Raji (cell line): ENCODE measurements around the gene ARL10.

ENCODE experiments used
- POLR2A ChIP-seq: IDR thresholded peaks from 2 replicates; pipeline ENCODE4 v1.6.1; 2011; ENCODE audit warnings: low read depth, low read length, control low read depth; ENCODE audit not compliant: insufficient read depth

ARL10 gene

DNA sequence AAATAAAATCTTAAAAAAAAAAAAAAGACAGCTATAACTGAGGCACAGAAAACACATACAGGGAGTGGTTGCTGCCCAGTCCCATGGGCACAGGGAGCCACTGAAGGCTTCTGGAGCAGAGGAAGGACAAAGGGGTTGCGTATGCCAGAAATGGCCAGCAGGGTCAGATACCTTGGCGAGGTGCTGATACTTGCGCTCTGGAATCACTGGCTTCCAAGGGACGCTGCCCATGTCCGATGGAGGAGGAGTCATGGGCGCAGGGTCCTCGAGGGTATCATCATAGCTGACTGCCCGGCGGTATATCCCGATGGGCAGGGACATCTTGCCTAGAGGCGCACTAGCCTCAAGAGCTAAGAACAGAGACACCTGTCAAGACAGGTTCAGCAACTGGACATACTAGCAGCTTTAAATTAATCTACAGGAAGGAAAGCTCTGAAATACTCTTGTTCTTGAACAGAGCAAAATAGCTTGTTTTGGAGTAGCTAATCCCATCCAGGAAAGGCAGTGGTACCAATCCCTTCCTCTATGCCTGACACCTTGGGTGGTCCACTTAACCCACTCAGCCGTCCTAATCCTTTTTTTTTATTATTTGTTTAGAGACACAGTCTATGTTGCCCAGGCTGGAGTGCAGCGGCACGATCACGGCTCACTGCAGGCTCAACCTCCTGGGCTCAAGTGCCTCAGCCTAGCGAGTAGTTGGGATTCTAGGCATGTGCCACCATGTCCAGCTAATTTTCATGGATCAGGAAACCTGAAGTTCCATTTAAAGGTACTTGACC lies 9.7 kb upstream of the ARL10 start:
- no peak for TF ChIP-seq POLR2A

DNA sequence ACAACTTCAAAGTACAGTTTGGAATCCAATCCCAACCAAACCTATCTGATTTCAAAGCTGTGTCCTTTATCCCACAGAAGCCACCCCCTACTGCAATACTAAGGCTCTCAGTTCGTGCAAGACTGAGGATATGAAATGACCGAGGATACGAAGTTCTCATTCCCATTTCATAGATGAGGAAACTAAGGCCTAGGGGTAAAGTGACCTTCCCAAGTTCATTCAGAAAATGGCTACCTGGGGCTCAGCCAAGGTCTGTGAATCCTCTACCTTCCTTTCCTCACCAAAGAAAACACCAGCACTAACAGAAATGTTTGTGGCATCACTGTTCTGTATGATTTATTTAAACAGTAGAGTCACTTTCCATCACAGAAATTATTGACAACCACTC lies 9.1 kb upstream of the ARL10 start:
- no peak for TF ChIP-seq POLR2A

GRCh38 chr5:176359658-176360057 lies 5.6 kb upstream of the ARL10 start:
- TF ChIP-seq POLR2A: no peak

GRCh38 chr5:176360894-176361436 lies 4.3 kb upstream of the ARL10 start:
- TF ChIP-seq POLR2A: no peak

DNA sequence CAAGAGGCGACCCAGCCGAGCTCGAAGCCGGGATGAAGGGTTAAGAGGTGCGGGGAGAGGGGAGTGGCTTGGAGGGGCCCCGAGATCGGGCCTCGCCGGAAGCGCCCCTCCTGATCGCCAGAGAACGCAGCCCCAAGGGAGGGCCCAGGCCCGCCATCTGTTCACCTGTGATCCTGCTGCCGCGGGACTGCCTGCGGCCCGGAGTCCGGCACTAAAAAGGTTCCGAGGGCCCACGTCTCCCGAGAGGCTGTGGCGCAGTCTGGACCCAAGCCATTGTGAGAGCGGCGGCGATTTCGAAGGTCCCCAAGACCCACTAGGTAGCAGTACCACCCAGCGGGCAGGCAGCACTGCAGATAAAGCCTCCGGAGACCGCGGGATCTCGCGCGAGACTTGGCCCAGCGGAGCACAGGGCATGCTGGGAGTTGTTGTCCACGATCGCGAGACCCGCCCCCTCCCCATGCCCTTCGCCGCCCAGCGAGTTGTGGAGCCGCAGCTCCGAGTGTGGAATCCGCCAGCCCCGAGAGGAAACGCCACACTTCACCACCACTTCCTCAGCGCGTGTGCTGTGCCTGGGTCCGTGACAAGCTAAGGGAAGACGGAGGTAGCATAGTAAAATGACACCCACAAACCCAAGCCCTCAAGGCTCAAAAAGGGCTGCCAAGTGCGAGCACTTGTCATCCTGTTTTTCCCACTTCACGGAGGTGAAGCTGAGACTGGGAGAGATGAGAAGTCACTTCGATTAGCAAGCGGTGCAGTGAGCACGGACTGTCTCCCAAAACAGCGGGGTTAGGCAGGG lies 3.7 kb upstream of the ARL10 start, which contains the start of gene KIAA1191:
Gene KIAA1191 (minus strand): TSS at position 328 of the 796 bp plus-strand sequence. CDS start 2,256 bp downstream, outside the sequence.
- TF ChIP-seq POLR2A: peak; percentile 99

GRCh38 chr5:176362233-176362490 lies 3.1 kb upstream of the ARL10 start:
- no peak for TF ChIP-seq POLR2A

GRCh38 chr5:176364765-176365350 lies 429 bp upstream of the ARL10 start:
- TF ChIP-seq POLR2A: no peak

DNA sequence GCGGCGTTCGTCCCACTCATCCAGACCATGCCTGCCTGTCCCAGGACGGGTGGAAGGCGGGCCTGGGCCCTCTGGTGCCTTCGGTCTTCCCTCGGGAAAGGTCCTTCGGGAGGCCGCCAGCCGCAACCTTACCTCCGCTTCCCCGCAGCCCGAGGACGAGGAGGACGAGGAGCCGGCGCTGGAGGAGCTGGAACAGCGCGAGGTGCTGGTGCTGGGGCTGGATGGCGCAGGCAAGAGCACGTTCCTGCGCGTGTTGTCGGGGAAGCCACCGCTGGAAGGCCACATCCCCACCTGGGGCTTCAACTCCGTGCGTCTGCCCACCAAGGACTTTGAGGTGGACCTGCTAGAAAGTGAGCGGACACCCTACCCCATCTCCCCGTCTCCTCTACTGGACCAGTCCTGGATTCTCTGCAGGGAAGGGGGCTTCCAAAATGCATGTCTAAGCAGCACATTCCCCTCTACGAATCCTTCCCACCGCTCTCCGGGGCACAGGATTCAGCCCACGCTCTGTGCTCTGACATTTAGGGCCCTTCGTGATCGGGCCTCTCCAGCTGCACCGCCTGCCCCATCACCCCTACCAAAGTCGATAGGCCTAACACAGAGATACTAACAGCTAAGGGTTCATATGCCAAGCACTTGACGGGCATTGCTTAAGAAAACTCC lies 1.1 kb downstream of the ARL10 start:
- no peak for TF ChIP-seq POLR2A

- no peak for TF ChIP-seq POLR2A
These were observed 3.4 kb downstream of the ARL10 start for GRCh38 chr5:176368726-176369125.

GRCh38 chr5:176369934-176370711 lies 4.8 kb downstream of the ARL10 start:
- TF ChIP-seq POLR2A: no peak

- TF ChIP-seq POLR2A: no peak
These were observed 6.6 kb downstream of the ARL10 start for GRCh38 chr5:176371621-176372539.

DNA sequence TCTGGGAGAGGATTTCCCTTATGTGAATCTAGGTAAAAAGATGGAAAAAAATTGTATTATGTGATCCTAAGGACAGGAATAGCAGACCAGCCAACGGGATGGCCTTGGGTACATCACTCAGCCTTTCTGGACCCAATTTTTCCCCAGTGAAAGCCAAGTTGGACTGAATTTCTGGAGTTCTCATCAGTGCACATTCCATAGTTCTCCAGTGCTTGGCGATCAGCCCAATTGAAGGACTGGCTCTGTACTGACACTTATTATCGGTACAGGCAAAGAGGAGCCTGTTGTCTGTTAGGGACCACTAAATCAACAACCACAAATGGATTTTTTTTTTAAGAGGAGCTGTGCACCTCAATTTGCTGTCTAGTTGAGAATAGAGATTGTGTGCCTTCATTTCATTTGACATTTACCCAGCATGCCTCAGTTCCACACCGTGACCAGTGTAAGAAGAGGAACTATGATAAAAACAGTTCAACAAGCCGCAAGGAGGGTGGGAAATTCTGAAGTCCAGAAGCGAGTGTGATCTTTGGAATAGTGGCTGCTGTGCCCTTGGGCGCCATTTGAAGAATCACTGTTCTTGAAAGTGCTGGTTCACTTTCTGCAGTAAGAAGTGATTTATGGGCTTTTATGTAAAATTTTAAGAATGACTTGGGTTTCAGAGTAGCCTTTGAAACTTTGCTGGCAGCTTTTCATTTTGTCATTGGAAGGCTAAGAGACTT lies 8.0 kb downstream of the ARL10 start:
- no peak for TF ChIP-seq POLR2A

- TF ChIP-seq POLR2A: no peak
These were observed 14.6 kb downstream of the ARL10 start for GRCh38 chr5:176379881-176380280.

GRCh38 chr5:176381423-176381822 lies 16.1 kb downstream of the ARL10 start:
- no peak for TF ChIP-seq POLR2A
